ENCODE results near the gene POLR2J2. TPM values are rescaled to one million over a fixed set of nuclear protein-coding genes. Genes with fewer than 3 reads are reported as not detected.

POLR2J2 gene
- total RNA-seq, 1 donor from 2014 or later: 35.2 TPM

Other genes starting within 250 kb of the POLR2J2 start
- gene ORAI2, start 238.1 kb downstream of the POLR2J2 start, total RNA-seq: 167 and 184 TPM in 2 replicates
- 7.8 and 8.1 TPM in 2 replicates for gene ALKBH4, start 206.8 kb downstream of the POLR2J2 start, total RNA-seq
- 20.6 and 28.8 TPM in 2 replicates for gene LRWD1, start 206.7 kb downstream of the POLR2J2 start, total RNA-seq
- 45.2 and 49.5 TPM in 2 replicates for gene POLR2J, start 192.7 kb downstream of the POLR2J2 start, total RNA-seq
- 11.4 and 16.1 TPM in 2 replicates for gene RASA4B, start 153.9 kb downstream of the POLR2J2 start, total RNA-seq
- 36.8 and 45.3 TPM in 2 replicates for gene UPK3BL2, start 128.0 kb downstream of the POLR2J2 start, total RNA-seq
- 0.29 TPM in 1 of 2 replicates, not detected in the other for gene SPDYE2, start 120.4 kb downstream of the POLR2J2 start, total RNA-seq
- gene POLR2J3, start 99.1 kb downstream of the POLR2J2 start, total RNA-seq: 110 and 123 TPM in 2 replicates
- gene RASA4, start 54.9 kb downstream of the POLR2J2 start, total RNA-seq: 57.6 and 62.3 TPM in 2 replicates
- 47.4 and 58.8 TPM in 2 replicates for gene UPK3BL1, start 28.9 kb downstream of the POLR2J2 start, total RNA-seq
- gene SPDYE2B, start 21.3 kb downstream of the POLR2J2 start, total RNA-seq: not detected in 2 replicates
- gene FAM185A, start 77.3 kb upstream of the POLR2J2 start, total RNA-seq: 5.8 and 6.7 TPM in 2 replicates
- 0.16 and 0.34 TPM in 2 replicates for gene LRRC17, start 241.3 kb upstream of the POLR2J2 start, total RNA-seq